ENCODE results near the gene UNC79. TPM values are rescaled to one million over a fixed set of nuclear protein-coding genes. Genes with fewer than 3 reads are reported as not detected.
"Not testable (repeated sequence)": the region's sequence is repeated elsewhere in the genome, so short reads cannot be mapped to it uniquely, and the experiment has no call there.

Gene UNC79
- total RNA-seq, 4 donors from 2014 or later: 0.33 to 0.73 (median 0.51) TPM

GRCh38 chr14:93522221-93522620 is 91.5 kb downstream of the UNC79 start:
- Histone ChIP-seq H3K27me3 (no peaks in the 10 kb centered on the region), H3K4me1 (no peaks in the 10 kb centered on the region), H3K36me3 (no peaks in the 10 kb centered on the region), H3K4me3 (no peak overlapping the region), H3K27ac (no peak overlapping the region), H3K9me3 (peaks cover 0 to 8% (median 0%) of the 10 kb centered on the region in 3 donors)
- DNase-seq: no peak
- in situ Hi-C loops (cut with MboI; ENCODE audit: low sequenced_read_pairs in 4 of 4): no loop called here
- TF ChIP-seq POLR2A (IDR thresholded peaks at IDR 0.05) (no peak), CTCF (IDR thresholded peaks at IDR 0.05 in 4 of 5, conservative IDR thresholded peaks at IDR 0.05 in 1 of 5) (no peak)
- intact Hi-C loops (cut with DNase I; ENCODE audit: low total_unique reads): no loop called here
- no peak for ATAC-seq

GRCh38 chr14:93525216-93525615 is 94.5 kb downstream of the UNC79 start:
- H3K36me3 ChIP-seq; H3K4me1 ChIP-seq; H3K4me3 ChIP-seq; DNase-seq; ATAC-seq; H3K9me3 ChIP-seq; H3K27me3 ChIP-seq; H3K27ac ChIP-seq; intact Hi-C loops (cut with DNase I; ENCODE audit: low total_unique reads); in situ Hi-C loops (cut with MboI; ENCODE audit: low sequenced_read_pairs in 4 of 4): not testable (repeated sequence)

- intact Hi-C loops (cut with DNase I; ENCODE audit: low total_unique reads) (no loop called here), in situ Hi-C loops (cut with MboI; ENCODE audit: low sequenced_read_pairs in 4 of 4) (no loop called here)
- no peaks in the 10 kb centered on the region for H3K9me3 ChIP-seq
- no peaks in the 10 kb centered on the region for H3K36me3 ChIP-seq
- TF ChIP-seq POLR2A (IDR thresholded peaks at IDR 0.05) (no peak), CTCF (IDR thresholded peaks at IDR 0.05 in 4 of 5, conservative IDR thresholded peaks at IDR 0.05 in 1 of 5) (no peak)
- DNase-seq: no peak
- no peaks in the 10 kb centered on the region for H3K4me1 ChIP-seq
- H3K4me3 ChIP-seq: no peak overlapping the region
- H3K27me3 ChIP-seq: no peaks in the 10 kb centered on the region
- H3K27ac ChIP-seq: no peak overlapping the region
- ATAC-seq: no peak
Observed at GRCh38 chr14:93525696-93526451, 95.1 kb downstream of the UNC79 start.

- intact Hi-C loops (cut with DNase I; ENCODE audit: low total_unique reads): no loop called here
- in situ Hi-C loops (cut with MboI; ENCODE audit: low sequenced_read_pairs in 4 of 4): no loop called here
- H3K4me3 ChIP-seq: no peak overlapping the region
- no peak for TF ChIP-seq CTCF (IDR thresholded peaks at IDR 0.05 in 4 of 5, conservative IDR thresholded peaks at IDR 0.05 in 1 of 5)
- no peak for TF ChIP-seq POLR2A (IDR thresholded peaks at IDR 0.05)
- no peaks in the 10 kb centered on the region for H3K27me3 ChIP-seq
- no peaks in the 10 kb centered on the region for H3K4me1 ChIP-seq
- H3K36me3 ChIP-seq: no peaks in the 10 kb centered on the region
- ATAC-seq (no peak), DNase-seq (no peak)
- H3K27ac ChIP-seq: no peak overlapping the region
- H3K9me3 ChIP-seq: no peaks in the 10 kb centered on the region
Observed at GRCh38 chr14:93527203-93527607, 96.5 kb downstream of the UNC79 start.

- no peaks in the 10 kb centered on the region for H3K4me1 ChIP-seq
- TF ChIP-seq POLR2A (IDR thresholded peaks at IDR 0.05) (no peak), CTCF (IDR thresholded peaks at IDR 0.05 in 4 of 5, conservative IDR thresholded peaks at IDR 0.05 in 1 of 5) (no peak)
- no peak overlapping the region for H3K27ac ChIP-seq
- in situ Hi-C loops (cut with MboI; ENCODE audit: low sequenced_read_pairs in 4 of 4) (no loop called here), intact Hi-C loops (cut with DNase I; ENCODE audit: low total_unique reads) (no loop called here)
- ATAC-seq (no peak), DNase-seq (no peak)
- H3K27me3 ChIP-seq: no peaks in the 10 kb centered on the region
- no peak overlapping the region for H3K4me3 ChIP-seq
- H3K36me3 ChIP-seq: no peaks in the 10 kb centered on the region
- no peaks in the 10 kb centered on the region for H3K9me3 ChIP-seq
Observed at GRCh38 chr14:93528884-93529558, 98.3 kb downstream of the UNC79 start.

Data from gastrocnemius medialis (tissue), 4 donors.